ENCODE measurements around the gene AK1. TPM values are rescaled to one million over a fixed set of nuclear protein-coding genes. Genes with fewer than 3 reads are reported as not detected.

AK1 gene
- total RNA-seq, 3 donors from 2014 or later = 66.7 to 157 (median 106) TPM

- ATAC-seq (peak; percentile 12), DNase-seq (no peak)
- TF ChIP-seq, protein P1, sequence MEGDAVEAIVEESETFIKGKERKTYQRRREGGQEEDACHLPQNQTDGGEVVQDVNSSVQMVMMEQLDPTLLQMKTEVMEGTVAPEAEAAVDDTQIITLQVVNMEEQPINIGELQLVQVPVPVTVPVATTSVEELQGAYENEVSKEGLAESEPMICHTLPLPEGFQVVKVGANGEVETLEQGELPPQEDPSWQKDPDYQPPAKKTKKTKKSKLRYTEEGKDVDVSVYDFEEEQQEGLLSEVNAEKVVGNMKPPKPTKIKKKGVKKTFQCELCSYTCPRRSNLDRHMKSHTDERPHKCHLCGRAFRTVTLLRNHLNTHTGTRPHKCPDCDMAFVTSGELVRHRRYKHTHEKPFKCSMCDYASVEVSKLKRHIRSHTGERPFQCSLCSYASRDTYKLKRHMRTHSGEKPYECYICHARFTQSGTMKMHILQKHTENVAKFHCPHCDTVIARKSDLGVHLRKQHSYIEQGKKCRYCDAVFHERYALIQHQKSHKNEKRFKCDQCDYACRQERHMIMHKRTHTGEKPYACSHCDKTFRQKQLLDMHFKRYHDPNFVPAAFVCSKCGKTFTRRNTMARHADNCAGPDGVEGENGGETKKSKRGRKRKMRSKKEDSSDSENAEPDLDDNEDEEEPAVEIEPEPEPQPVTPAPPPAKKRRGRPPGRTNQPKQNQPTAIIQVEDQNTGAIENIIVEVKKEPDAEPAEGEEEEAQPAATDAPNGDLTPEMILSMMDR (IDR thresholded peaks at IDR 0.05) = no peak
- Histone ChIP-seq H3K9me3 (no peaks in the 10 kb centered on the region), H3K4me1 (ENCODE audit: low read depth) (no peaks in the 10 kb centered on the region), H3K4me3 (no peak overlapping the region), H3K36me3 (ENCODE audit: low read depth) (peaks cover 5% of the 10 kb centered on the region)
- intact Hi-C loops (cut with DNase I, micrococcal nuclease) = no loop called here
These were observed 59.5 kb downstream of the AK1 start for GRCh38 chr9:127817881-127818434.

DNA sequence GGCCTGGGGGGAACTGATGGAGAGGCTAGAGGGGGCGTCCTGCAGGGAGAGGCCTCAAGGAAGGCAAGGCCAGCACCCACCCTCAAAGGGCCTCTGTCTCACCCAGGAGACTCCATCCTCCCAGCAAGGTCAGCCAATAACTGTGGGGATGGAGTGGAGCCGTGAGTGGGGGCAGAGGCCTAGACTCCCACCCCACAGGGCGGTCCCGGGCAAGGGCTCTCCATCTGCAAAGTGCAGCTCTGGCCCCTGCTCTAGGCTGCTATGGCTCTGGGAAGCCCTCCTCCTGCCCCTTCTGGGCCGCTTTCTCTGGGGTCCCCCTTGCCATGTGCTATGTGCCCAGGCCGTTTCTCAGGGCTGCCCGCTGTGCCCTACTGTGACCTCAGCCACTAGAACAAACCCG lies 60.7 kb downstream of the AK1 start:
- peak; percentile 5 for ATAC-seq
- H3K36me3 ChIP-seq (ENCODE audit: low read depth) = peaks cover 6% of the 10 kb centered on the region
- intact Hi-C loops (cut with DNase I, micrococcal nuclease) = no loop called here
- no peak overlapping the region for H3K4me3 ChIP-seq
- TF ChIP-seq, protein P1 (IDR thresholded peaks at IDR 0.05) = no peak
- no peaks in the 10 kb centered on the region for H3K4me1 ChIP-seq (ENCODE audit: low read depth)
- no peaks in the 10 kb centered on the region for H3K9me3 ChIP-seq
- DNase-seq = no peak

Small RNAs within 50 kb of the gene (microRNA-seq; reads per million reads assigned to microRNA genes)
- gene MIR4672 = not detected

Other genes with a start within 250 kb of the AK1 start
- under 1 TPM in 2 of 3 donors, not detected in 1; 0.12 to 0.28 TPM for gene CFAP157, start 170.7 kb downstream of the AK1 start, total RNA-seq
- 10 to 100 TPM in 2 of 3 donors, 1 to 10 TPM in 1; 5.1 to 10.5 (median 10.3) TPM for gene PTRH1, start 162.0 kb downstream of the AK1 start, total RNA-seq
- gene TTC16, start 161.6 kb downstream of the AK1 start, total RNA-seq = under 1 TPM in 1 of 3 donors, not detected in 2; 0.31 TPM
- 10 to 100 TPM; 19.7 to 30.2 (median 28.2) TPM for gene TOR2A, start 142.4 kb downstream of the AK1 start, total RNA-seq
- 1 to 10 TPM; 3.2 to 7.4 (median 4.7) TPM for gene SH2D3C, start 99.0 kb downstream of the AK1 start, total RNA-seq
- 100 to 1,000 TPM in 1 of 3 donors, 10 to 100 TPM in 2; 67.8 to 111 (median 75.9) TPM for gene CDK9, start 91.6 kb downstream of the AK1 start, total RNA-seq
- 10 to 100 TPM; 41.0 to 46.5 (median 41.3) TPM for gene FPGS, start 74.8 kb downstream of the AK1 start, total RNA-seq
- 10 to 100 TPM; 18.3 to 35.5 (median 34.8) TPM for gene ENG, start 23.0 kb downstream of the AK1 start, total RNA-seq
- 100 to 1,000 TPM; 121 to 266 (median 175) TPM for gene ST6GALNAC6, start 21.9 kb upstream of the AK1 start, total RNA-seq
- 10 to 100 TPM; 31.0 to 39.2 (median 37.2) TPM for gene ST6GALNAC4, start 39.4 kb upstream of the AK1 start, total RNA-seq
- gene PIP5KL1, start 53.1 kb upstream of the AK1 start, total RNA-seq = 1 to 10 TPM in 2 of 3 donors, under 1 TPM in 1; 0.58 to 1.9 (median 1.1) TPM
- 10 to 100 TPM; 23.0 to 30.4 (median 29.4) TPM for gene DPM2, start 60.2 kb upstream of the AK1 start, total RNA-seq
- gene EEIG1, start 103.3 kb upstream of the AK1 start, total RNA-seq = 100 to 1,000 TPM; 127 to 168 (median 144) TPM
- 10 to 100 TPM; 10.4 to 12.6 (median 11.9) TPM for gene NAIF1, start 189.6 kb upstream of the AK1 start, total RNA-seq
- gene SLC25A25, start 190.6 kb upstream of the AK1 start, total RNA-seq = 10 to 100 TPM; 19.1 to 27.3 (median 21.3) TPM